HTERT RPE-1 (cell line): Measurements from ENCODE around the gene NOX5.

Source experiments
- in situ Hi-C: fragments of 300-500 bp; cut with MboI; formaldehyde crosslinking; loops from 4 replicates; pipeline ENCODE4 v1.14.3; 2020; ENCODE audit warnings: low sequenced_read_pairs

The NOX5 gene

DNA sequence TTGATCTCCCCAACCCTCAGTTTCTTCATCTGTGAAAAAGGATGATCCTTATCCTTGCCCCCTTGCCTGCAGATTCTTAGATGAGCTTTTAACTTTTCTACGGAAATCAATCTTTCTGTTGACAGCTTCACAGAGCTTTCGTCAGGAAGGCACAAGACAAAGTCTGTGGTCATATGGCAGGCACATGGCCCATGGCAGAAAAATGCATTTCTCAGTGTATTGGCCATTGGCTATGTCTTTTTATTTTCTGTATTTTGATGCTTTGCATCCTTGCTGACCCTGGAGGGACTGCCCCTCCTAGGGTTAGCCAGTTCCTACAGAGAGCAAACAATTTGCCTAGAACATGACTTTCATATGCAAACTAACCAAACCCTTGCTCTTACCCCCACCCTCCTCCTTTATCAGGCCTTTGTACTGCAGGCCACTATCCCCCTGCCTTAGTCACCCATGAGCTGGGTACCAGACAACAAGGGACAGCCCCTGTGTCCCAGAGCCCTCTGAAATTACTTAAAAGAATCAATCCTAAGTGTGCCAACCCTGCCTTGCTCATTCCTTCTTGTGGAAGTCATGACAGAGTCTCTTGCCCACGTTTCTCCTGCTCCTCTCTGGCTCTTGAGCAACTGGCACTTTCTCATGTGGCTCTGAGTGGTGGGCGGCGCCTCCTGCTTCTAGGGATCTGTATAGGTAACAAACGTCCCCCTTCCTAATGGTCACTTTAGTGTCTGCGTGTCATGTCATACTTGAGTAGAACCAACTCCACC, 24.1 kb upstream of the NOX5 start:
- in situ Hi-C loops, result no loop called here

- in situ Hi-C loops, result no loop called here
These were observed 23.4 kb upstream of the NOX5 start for GRCh38 chr15:68990992-68991500.

DNA sequence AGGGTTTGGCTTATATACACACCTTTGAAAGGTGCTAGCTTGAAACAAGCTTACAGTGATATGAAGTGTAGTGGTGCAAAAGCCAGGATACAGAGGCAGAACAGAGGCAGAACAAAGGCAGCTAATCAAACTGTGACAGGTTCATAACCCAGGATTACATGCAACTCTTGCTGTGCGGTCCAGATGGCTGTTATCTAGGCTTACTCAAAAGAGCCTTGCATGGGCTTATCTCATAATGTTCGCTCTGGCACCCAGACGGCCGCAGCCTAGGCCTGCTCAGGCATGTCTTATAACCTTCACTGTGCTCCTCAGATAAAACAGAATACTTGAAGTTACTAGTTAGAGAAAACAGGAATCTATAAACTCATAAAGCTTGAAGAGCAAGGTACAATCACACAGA, 22.8 kb upstream of the NOX5 start:
- in situ Hi-C loops, result no loop called here

DNA sequence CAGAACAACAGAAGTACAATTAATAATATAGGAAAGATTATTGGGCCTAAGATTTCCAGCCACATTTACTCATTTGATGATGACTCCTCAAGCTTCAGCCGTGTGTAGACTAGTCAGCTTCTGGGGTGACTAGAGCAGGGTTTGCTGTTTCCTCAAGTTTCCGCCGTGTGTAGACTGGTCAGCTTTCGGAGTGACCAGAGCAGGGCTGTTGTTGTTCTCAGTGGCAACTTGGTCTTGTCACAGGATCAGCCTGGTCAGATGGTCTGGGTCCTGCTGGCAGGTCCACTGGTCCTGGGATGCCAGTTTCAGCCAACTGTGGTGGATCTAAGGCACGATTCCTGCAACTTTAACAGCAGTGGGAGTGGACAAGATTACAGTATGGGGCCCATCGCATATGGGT, 21.8 kb upstream of the NOX5 start:
- in situ Hi-C loops, result no loop called here

DNA sequence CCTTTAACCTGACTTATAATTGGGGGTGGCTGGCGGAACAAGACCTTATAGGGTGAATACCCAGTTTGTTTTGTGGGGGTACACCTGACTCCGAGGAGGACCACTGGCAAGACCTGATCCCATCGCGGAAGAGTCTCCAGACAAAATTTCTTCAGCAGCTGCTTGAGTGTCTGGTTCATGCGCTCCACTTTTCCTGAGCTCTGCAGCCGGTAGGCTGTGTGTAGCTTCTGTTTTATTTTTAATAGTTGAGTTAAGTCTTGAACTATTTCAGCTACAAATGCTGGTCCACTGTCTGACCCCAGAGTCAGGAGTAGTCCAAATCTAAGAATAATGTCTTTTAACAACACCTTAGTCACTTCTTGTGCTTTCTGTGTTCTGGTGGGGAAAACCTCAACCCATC, 21.2 kb upstream of the NOX5 start:
- in situ Hi-C loops, result no loop called here

DNA sequence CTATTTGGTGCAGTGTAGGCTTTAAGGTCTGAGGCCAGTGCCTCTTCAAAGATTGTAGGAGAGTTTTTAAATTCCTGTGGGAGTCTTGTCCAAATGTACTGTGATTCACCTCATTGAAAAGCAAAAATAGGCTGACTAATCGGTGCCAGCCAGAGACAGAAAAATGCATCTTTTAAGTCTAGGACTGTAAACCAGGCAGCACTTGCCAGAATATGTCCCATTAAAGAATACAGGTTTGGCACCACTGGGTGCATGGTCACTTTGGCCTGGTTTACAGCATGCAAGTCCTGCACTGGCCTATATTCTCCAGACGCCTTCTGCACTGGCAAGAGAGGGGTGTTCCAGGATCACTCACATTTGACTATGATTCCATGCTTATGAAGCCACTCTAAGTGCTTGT, 20.3 kb upstream of the NOX5 start:
- in situ Hi-C loops, result no loop called here

DNA sequence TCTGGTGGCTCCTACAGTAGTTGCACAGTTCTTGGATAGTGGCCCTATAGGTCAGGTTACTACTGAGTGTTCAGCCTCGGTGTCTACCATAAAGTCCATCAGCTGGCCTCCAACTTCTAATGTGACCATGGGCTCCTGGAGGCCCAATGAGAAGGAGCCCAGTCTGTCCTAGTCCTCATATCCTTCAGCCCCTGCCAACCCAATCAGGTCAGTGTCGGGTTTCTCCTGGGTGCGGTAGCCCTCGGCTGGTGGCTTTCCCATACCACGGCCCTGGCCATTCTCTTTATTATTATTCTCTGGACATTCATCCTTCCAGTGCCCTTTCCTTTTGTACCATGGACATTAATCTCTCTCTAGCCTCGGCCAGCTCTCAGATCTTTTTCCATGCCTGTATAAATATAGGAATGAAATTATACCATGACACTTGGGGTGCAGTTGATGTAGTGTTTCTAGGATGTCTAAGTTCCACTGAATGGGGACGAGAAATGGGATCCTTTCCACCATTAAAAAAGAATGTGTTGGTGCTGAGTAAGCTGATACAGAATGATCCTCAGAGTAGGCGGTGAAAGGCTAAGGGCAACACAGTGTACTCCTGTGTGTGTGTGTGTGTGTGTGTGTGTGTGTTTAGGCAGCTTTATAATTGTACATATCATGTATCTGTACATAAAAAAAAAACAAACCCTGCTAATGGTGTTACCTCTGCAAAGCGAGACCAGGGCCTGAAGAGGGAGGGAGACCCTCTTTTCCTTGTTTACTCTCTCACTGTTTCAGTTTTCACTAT, 19.3 kb upstream of the NOX5 start:
- in situ Hi-C loops, result no loop called here

DNA sequence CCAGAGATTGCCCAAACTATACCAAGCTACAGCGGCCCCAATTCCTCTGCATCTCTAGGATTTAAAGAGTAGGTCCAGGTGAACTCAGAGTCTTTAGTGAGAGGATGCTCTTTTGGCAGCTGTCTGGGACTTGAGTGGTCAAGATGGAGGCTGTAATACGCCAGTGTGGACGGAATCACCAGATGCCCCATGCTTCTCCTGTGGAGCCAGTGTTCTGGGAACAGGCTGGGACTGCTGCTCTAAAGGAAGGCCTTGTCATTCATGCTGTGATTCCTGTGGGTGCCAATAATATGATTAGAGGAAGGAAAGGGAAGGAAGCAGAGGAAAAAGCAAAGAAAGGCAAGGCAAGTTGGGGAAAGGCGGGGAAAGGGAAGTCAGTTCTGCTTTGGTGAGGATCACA, 17.4 kb upstream of the NOX5 start:
- in situ Hi-C loops, result no loop called here

GRCh38 chr15:68997930-68998777, 16.3 kb upstream of the NOX5 start:
- in situ Hi-C loops, result no loop called here

DNA sequence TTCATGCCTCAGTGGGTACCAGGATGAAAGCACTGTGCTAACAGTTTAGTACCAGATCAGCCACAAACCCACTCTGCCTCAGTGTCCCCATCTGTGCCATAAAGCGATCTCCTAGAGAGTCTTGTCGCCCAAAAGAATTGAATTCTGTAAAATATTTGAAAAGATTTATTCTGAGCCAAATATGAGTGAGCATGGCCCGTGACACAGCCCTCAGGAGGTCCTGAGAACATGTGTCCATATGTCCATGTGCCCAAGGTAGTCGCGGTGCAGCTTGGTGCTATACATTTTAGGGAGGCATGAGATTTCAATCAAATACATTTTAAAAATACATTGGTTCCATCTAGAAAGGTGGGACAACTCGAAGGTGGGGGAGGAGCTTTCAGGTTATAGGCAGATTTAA, 15.4 kb upstream of the NOX5 start:
- in situ Hi-C loops, result no loop called here

- in situ Hi-C loops, result no loop called here
These were observed 14.4 kb upstream of the NOX5 start for GRCh38 chr15:69000091-69000490.

DNA sequence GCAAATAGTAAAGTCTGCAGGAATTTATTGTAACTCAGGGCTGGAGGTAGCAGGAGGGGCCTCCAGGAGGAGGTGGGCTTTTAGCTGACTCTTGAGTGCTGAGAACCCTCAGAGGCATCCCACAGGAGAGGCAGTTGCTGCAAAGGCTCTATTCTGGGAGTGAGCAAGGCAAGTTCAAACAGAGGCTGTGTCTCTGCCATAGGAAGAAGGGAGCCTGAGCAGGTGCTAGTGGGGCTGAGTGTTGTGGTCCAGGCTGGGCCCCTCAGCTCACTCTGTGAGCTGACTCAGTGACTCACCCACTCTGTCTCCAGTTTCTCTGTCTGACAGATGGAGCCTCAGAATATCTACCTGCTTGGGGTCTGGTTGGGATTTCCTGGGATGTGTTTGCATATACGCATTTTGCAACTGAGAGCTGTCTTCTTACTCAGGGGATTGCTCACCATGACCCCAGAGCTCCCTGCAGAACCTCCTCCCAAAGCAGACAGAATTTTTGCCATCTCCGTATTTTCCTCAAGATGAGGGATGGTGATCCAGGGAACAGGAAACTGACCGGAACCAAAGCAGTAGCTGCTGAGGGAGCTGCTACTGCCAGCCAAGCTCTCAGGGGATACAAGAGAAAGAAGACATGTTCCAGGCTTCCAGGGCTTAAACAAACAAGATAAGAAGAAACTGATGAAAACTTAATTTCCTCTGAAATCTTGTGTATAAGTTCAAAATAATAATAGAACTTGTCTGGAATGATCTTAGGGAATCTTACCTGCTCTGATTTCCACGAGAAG, 13.6 kb upstream of the NOX5 start:
- in situ Hi-C loops, result no loop called here

GRCh38 chr15:69002783-69003182, 11.7 kb upstream of the NOX5 start:
- in situ Hi-C loops, result no loop called here

DNA sequence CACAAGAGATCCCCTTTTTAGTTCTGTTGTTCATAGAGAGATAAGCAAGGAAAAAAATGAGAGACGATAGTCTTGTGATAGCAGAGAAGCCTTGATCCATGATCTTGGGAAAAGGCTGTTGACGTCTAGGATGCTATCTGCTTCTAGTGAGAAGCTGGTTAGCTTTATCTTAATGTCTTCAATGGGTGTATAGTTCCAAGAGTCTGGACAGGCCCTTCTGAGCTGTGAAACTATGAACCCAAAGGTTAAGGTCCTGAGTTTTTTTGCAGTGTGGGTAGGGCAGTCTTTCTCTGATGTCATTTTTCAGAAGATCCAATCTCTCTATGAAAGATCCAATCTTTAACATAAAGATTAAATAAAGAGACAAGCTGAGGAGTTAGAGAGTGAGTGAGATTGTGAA, 10.5 kb upstream of the NOX5 start:
- in situ Hi-C loops, result no loop called here

DNA sequence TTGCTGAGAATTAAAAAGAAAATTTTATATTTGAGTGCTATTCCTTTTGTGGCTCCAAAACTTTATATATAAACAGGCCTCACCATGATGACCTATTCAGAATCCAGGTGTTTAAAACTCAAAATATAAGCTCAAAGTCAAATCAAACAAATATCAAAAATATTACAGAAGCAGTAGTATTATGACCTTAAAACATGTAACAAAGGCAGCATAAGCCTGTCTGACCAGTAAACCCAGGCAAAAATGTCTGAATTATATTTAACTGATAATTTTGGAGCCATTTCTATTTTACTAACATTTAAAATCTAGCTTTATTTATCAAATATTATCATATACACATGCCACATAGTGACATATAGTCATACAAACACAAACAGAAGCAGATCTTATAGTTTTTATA, 6.4 kb upstream of the NOX5 start:
- in situ Hi-C loops, result no loop called here

- in situ Hi-C loops, result no loop called here
These were observed 5.2 kb upstream of the NOX5 start for GRCh38 chr15:69009341-69009740.

DNA sequence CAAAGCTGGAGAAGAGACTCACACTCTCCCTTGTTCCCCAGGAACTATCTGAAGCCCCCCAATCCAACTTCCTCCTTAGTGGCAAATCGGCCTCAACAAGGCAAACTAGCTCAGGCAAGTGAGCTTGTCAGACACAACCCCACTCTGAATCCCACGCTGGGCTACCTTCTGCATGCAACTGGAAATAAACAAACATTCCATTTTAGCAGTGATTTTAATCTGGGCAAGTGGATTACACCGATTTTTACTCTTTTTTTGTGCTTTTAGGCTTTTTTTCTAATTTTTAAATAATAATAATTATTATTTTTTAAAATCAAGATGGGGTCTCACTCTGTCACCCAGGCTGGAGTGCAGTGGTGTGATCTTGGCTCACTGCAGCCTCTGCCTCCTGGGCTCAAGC, 2.9 kb upstream of the NOX5 start:
- in situ Hi-C loops, result no loop called here

GRCh38 chr15:69012761-69013364, 1.6 kb upstream of the NOX5 start:
- in situ Hi-C loops, result no loop called here

DNA sequence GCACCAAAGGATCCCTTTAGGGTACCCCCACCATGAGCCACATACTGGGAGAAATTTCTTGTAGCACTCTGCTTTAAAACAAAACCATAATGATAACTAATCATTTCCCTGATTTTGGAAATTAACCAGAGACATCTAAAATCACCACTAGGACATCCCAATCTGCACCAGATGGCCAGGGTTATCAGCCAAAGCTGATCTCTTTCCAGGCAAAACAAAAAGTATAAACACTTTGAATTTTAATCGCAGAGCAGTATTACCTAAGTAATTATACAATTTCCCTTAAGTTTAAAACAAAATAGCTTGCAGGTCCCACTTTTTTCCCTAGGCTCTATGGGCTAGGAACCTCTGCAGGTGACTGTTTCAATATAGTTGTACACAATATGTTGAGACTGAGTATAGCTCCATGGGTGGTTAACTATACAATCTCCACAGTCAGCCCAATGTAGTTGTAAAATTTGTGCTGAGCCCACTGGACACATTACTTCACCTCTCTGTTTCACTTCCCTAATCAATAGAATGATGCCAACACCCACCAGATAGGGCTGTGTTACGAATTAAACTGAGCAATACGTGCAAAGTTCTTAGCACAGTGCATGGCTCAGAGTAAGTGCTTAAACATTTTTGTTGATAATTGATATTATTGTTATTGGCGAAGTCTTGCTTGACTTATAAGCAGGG, 629 bp upstream of the NOX5 start:
- in situ Hi-C loops, result no loop called here

GRCh38 chr15:69015591-69015990, 1.1 kb downstream of the NOX5 start:
- in situ Hi-C loops, result no loop called here
